Measurements from ENCODE around the gene TUSC2.
A peak's percentile ranks its signal among the peaks of the same experiment; 100 is the strongest.

DNA sequence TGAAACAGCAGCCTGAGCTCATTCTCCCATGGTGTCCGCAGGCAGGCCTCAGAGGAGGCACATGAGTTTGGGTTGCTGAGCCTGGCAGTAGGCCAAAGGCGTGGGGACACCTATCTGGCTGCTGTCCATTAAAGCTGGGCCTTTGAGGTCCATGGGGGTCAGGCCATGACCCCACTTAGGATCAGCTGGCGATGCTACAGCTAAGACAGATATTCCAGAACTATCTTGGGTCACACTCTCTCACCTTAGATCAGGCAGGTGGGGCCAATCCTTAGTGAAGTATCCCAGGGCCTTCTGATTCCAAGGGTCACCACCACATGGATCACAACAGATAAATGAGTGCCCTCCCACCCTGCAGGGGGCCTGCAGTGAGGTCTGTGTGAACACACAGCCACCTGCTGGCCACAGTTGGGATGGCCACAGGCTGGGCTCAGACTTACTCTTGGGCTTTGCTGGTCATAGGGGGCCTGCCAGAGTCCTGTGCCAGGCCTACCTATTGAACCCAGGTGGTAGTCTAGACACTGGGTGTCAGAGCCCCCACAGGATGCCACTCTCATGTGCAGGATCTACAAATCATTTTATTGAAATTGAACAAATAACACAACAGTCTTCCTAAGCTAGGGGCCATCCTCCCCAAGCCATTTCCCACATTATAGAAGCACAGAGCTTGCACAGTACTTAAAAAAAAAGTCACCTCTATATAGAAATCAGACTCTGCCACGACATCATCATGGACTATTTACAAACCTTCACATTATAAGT, 3.5 kb downstream of the TUSC2 start:
- TF ChIP-seq, protein P1, sequence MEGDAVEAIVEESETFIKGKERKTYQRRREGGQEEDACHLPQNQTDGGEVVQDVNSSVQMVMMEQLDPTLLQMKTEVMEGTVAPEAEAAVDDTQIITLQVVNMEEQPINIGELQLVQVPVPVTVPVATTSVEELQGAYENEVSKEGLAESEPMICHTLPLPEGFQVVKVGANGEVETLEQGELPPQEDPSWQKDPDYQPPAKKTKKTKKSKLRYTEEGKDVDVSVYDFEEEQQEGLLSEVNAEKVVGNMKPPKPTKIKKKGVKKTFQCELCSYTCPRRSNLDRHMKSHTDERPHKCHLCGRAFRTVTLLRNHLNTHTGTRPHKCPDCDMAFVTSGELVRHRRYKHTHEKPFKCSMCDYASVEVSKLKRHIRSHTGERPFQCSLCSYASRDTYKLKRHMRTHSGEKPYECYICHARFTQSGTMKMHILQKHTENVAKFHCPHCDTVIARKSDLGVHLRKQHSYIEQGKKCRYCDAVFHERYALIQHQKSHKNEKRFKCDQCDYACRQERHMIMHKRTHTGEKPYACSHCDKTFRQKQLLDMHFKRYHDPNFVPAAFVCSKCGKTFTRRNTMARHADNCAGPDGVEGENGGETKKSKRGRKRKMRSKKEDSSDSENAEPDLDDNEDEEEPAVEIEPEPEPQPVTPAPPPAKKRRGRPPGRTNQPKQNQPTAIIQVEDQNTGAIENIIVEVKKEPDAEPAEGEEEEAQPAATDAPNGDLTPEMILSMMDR (IDR thresholded peaks at IDR 0.05) = peak; percentile 89
- no peak for TF ChIP-seq ZFX (IDR thresholded peaks at IDR 0.05; ENCODE audit: borderline replicate concordance)
